HG02642 (cell line): ENCODE results near the gene TMEM218.
"Not testable (repeated sequence)": the region's sequence is repeated elsewhere in the genome, so short reads cannot be mapped to it uniquely, and the experiment has no call there.

Experiments
- ATAC-seq: cut with Tn5 transposase; IDR thresholded peaks from one replicate; pipeline ENCODE4 v1.9.1; 2021; ENCODE audit warnings: mild to moderate bottlenecking; ENCODE audit not compliant: unreplicated experiment, poor library complexity

Gene TMEM218

GRCh38 chr11:125091247-125091876 lies 20.1 kb downstream of the TMEM218 start:
- no peak for ATAC-seq

DNA sequence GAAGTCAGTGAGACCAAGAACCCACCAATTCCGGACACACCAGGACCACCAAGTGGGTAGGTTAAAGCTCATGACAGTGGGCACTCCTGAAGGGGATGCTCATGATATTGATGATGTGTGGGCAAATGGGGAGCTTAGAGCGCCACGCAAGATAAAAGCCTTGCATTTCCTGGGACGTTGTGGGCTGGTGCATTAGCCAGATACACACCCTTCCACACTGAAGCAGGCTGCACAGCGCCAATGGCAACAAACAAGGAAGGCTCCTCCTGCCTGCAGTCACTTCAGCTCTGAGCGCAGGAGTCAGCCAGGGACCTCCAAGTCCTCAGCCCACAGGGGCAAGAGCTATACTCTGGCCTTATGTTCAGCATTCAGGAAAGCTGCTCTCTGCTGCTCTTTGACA lies 20.6 kb downstream of the TMEM218 start:
- no peak for ATAC-seq

- not testable (repeated sequence) for ATAC-seq
These were observed 21.3 kb downstream of the TMEM218 start for GRCh38 chr11:125090151-125090550.

DNA sequence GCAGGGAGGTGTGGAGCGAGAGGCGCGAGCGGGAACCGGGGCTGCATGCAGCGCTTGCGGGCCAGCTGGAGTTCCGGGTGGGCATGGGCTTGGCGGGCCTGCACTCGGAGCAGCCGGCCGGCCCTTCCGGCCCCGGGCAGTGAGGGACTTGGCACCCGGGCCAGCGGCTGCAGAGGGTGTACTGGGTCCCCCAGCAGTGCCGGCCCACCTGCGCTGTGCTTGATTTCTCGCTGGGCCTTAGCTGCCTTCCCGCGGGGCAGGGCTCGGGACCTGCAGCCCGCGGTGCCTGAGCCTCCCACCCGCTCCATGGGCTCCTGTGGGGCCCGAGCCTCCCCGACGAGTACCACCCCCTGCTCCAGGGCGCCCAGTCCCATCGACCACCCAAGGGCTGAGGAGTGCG lies 21.9 kb downstream of the TMEM218 start:
- not testable (repeated sequence) for ATAC-seq

- ATAC-seq = no peak
These were observed 22.6 kb downstream of the TMEM218 start for GRCh38 chr11:125088576-125089455.

DNA sequence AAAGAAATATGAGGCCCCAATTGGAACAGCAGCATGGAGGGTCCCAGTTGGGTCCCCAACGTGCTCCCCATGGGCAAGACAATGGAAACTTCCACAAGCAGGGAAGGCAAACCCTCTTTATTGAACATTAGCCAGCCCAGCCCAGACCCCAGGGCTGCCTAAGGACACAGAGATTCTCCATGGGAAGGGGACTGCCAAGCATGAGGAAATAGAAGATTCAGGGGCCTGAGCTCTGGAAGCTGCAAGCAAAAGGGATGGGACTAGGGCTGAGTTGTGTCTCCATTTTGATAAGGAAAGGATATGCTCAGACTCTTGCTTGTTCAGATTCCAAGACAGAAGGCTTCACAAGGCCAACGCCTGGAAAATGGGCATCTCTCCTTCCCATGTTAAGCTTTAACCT lies 23.3 kb downstream of the TMEM218 start:
- ATAC-seq = no peak

- no peak for ATAC-seq
These were observed 24.7 kb downstream of the TMEM218 start for GRCh38 chr11:125086633-125087296.

GRCh38 chr11:125085301-125086081 lies 25.9 kb downstream of the TMEM218 start:
- ATAC-seq = no peak

- no peak for ATAC-seq
These were observed 26.6 kb downstream of the TMEM218 start for GRCh38 chr11:125084761-125085231.

DNA sequence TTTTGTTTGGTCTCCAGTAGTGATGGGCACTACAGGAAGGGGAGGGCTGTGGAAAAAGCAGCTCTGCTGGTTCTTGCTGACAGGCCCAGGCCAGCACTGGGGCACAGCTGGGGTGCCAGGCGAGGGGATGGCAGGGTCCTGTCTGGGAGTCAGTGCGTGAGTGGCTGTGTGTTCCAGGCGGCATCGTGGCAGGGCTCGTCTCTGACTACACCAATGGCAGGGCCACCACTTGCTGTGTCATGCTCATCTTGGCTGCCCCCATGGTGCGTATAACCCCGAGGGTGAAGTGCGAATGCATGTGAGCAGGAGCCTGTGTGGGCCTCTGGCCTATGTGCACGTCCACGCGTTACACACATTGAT lies 27.4 kb downstream of the TMEM218 start:
- ATAC-seq = no peak

- no peak for ATAC-seq
These were observed 27.9 kb downstream of the TMEM218 start for GRCh38 chr11:125083312-125084056.

DNA sequence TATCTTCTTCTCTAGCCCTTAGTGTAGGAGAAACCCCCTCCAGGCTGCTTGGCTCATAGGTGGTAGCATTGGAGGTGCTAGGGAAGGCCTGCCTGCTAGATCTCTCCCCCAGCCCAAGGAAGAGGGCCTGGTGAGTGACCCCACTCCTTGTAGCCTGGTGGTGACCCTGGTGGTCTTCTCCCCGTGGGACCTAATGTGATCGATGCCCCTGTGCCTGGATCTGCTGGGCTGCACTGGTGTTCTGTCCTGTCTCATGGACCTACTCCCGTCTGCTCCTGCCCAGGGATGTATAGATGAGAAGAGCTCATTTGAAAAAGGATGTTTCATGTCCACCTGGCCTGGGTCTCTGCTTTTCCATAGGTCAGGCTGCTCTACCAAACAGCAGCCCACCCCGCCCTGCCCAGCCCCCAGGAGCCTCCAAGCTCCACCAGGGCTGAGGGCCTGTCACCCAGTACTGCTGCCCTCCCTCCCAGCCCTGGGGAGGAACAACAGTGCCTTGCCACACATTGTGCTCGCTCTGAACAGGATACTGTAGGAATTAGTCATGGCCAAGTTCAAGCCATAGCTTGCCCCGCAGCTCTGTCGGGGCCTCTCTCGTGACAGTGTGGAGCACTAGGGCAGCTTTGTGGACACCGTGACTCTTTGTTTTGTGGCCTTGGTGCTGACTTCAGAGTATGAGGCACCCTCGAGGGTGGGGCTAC lies 28.7 kb downstream of the TMEM218 start:
- ATAC-seq = no peak

GRCh38 chr11:125082040-125082439 lies 29.4 kb downstream of the TMEM218 start:
- ATAC-seq = no peak

GRCh38 chr11:125081098-125081798 lies 30.2 kb downstream of the TMEM218 start:
- no peak for ATAC-seq

GRCh38 chr11:125080531-125080911 lies 30.9 kb downstream of the TMEM218 start:
- ATAC-seq = no peak

- ATAC-seq = no peak
These were observed 31.4 kb downstream of the TMEM218 start for GRCh38 chr11:125079878-125080530.

DNA sequence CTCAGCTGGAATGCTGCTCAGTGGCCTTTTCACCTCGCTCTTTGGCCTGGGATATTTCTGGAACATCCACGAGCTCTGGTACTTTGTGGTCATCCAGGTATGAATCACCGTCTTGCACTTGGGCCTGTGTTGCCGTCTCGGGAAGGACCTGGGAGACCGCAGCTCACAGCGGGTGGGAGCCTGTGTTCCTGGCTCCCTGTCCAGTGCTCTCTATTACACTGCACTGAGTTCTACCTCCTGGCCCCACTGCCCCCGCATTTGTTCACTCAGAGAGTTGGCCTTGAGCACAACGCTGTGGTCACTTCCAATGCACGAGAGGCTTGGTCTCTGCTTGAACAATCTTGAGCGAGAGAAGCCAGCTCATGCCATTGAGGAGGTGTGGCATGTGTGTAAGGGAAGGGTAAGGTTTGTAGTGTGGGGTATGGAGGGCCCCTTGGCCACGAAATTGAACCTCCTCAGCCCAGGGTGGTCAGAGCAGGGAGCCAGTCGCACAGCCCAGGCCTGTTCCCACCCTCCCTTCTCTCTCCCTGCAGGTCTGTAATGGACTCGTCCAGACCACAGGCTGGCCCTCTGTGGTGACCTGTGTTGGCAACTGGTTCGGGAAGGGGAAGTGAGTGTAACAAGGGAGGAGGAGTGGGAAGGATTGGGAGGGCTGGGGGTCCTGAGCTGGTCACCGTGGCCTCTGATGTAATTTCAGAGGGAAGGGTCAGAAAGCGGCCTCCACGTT lies 32.1 kb downstream of the TMEM218 start:
- no peak for ATAC-seq
